HEK293 (cell line): Measurements from ENCODE around the gene ACTR3C.

Source experiments
- CTCF ChIP-seq: fragments of 450-650 bp; formaldehyde crosslinking; IDR thresholded peaks from 2 replicates; pipeline ENCODE4 v1.5.1; 2016; ENCODE audit warnings: missing biosample characterization, missing genetic modification characterization
- FEZF1 ChIP-seq: fragments of 450-650 bp; formaldehyde crosslinking; IDR thresholded peaks from 2 replicates; pipeline ENCODE4 v1.5.1; 2016; ENCODE audit warnings: missing biosample characterization, missing genetic modification characterization
- REST ChIP-seq: fragments of 450-650 bp; formaldehyde crosslinking; IDR thresholded peaks from 2 replicates; pipeline ENCODE4 v1.5.1; 2016; ENCODE audit warnings: missing biosample characterization, missing genetic modification characterization
- ZBTB1 ChIP-seq: fragments of 450-650 bp; formaldehyde crosslinking; IDR thresholded peaks from 2 replicates; pipeline ENCODE4 v1.5.1; 2016; ENCODE audit warnings: missing biosample characterization, missing genetic modification characterization
- ZBTB10 ChIP-seq: fragments of 450-650 bp; formaldehyde crosslinking; IDR thresholded peaks from 2 replicates; pipeline ENCODE4 v1.5.1; 2016; ENCODE audit warnings: missing biosample characterization, missing genetic modification characterization
- ZNF18 ChIP-seq: fragments of 450-650 bp; formaldehyde crosslinking; IDR thresholded peaks from 2 replicates; pipeline ENCODE4 v1.5.1; 2016; ENCODE audit warnings: missing biosample characterization, missing genetic modification characterization
- ZNF324 ChIP-seq: fragments of 450-650 bp; formaldehyde crosslinking; IDR thresholded peaks from 2 replicates; pipeline ENCODE4 v1.5.1; 2016; ENCODE audit warnings: missing biosample characterization, missing genetic modification characterization
- ZNF768 ChIP-seq: fragments of 450-650 bp; formaldehyde crosslinking; IDR thresholded peaks from 2 replicates; pipeline ENCODE4 v1.5.1; 2018; ENCODE audit warnings: missing biosample characterization, mild to moderate bottlenecking, missing genetic modification characterization

- no peak for TF ChIP-seq ZNF324 (tag by site-specific recombination)
- no peak for TF ChIP-seq ZBTB10 (tag by site-specific recombination)
- TF ChIP-seq FEZF1 (tag by site-specific recombination): no peak
- no peak for TF ChIP-seq CTCF (tag by site-specific recombination)
- TF ChIP-seq REST (tag by site-specific recombination): no peak
- TF ChIP-seq ZNF18: no peak
- TF ChIP-seq ZBTB1 (tag by site-specific recombination): no peak
- no peak for TF ChIP-seq ZNF768
Measured at GRCh38 chr7:150335108-150335773, 11.9 kb upstream of the ACTR3C start.
